Measurements from ENCODE around the gene CHADL. TPM values are rescaled to one million over a fixed set of nuclear protein-coding genes. Genes with fewer than 3 reads are reported as not detected.

CHADL gene
- total and polyA plus RNA-seq, 2 donors from 2014 or later = 2.7 to 4.8 TPM

GRCh38 chr22:41230401-41230785, 10.3 kb downstream of the CHADL start:
- DNase-seq = no peak
- Histone ChIP-seq H3K4me3 (ENCODE audit: low read length in 3 of 3) (no peak overlapping the region), H3K9ac (ENCODE audit: low read length in 3 of 3) (no peak overlapping the region), H3K9me3 (ENCODE audit: control insufficient read depth in 2 of 3, insufficient read depth in 1 of 3, low read length in 3 of 3) (no peaks in the 10 kb centered on the region), H3K4me1 (ENCODE audit: control insufficient read depth in 2 of 3, insufficient read depth in 2 of 3, low read depth in 1 of 3, low read length in 3 of 3) (no peaks in the 10 kb centered on the region), H3K27me3 (ENCODE audit: control insufficient read depth, insufficient read depth, low read length) (no peaks in the 10 kb centered on the region), H3K27ac (ENCODE audit: low read depth in 2 of 2, low read length in 2 of 2) (no peak overlapping the region), H3K36me3 (ENCODE audit: control insufficient read depth in 2 of 3, insufficient read depth in 3 of 3, low read length in 3 of 3) (peaks cover 0 to 11% (median 7%) of the 10 kb centered on the region in 3 donors)
- FAIRE-seq = no peak
- TF ChIP-seq, protein P1, sequence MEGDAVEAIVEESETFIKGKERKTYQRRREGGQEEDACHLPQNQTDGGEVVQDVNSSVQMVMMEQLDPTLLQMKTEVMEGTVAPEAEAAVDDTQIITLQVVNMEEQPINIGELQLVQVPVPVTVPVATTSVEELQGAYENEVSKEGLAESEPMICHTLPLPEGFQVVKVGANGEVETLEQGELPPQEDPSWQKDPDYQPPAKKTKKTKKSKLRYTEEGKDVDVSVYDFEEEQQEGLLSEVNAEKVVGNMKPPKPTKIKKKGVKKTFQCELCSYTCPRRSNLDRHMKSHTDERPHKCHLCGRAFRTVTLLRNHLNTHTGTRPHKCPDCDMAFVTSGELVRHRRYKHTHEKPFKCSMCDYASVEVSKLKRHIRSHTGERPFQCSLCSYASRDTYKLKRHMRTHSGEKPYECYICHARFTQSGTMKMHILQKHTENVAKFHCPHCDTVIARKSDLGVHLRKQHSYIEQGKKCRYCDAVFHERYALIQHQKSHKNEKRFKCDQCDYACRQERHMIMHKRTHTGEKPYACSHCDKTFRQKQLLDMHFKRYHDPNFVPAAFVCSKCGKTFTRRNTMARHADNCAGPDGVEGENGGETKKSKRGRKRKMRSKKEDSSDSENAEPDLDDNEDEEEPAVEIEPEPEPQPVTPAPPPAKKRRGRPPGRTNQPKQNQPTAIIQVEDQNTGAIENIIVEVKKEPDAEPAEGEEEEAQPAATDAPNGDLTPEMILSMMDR (IDR thresholded peaks at IDR 0.05; ENCODE audit: borderline replicate concordance, extremely low read depth, insufficient read depth) = no peak
- intact Hi-C loops (cut with DNase I) = no loop called here

DNA sequence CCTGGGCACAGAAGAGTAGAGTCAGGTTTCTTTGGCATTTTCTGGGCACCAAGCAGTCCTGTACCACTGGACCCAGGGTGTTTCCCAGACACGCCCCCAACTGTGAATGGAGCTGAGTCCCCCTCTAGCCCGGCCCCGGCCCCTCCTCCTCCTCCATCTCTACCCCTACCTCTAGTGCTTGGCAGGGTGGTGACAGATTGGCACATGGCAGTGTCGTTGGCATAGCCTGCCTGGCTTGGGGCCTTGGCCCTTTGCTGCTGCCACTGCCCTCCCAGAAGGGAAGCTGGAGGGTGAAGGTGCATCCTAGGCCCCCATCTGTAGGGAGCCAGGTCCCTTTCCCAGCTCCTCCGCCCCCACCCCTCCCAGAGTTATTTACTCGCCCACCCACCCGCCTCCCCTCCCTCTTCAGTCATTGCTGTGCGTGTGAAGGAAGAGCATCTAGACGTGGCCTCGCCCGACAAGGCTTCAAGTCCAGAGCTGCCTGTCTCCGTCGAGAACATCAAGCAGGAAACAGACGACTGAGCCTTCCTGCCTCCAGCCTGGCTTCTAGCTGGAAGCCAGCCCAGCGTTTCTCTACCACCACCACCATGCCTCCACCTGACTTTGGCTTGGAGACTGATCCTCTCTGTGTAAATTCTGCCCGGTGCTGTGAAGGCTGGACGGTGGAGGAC, 10.9 kb downstream of the CHADL start:
- Histone ChIP-seq H3K27ac (ENCODE audit: low read depth in 2 of 2, low read length in 2 of 2) (no peak overlapping the region), H3K9me3 (ENCODE audit: control insufficient read depth in 2 of 3, insufficient read depth in 1 of 3, low read length in 3 of 3) (no peaks in the 10 kb centered on the region), H3K4me1 (ENCODE audit: control insufficient read depth in 2 of 3, insufficient read depth in 2 of 3, low read depth in 1 of 3, low read length in 3 of 3) (no peaks in the 10 kb centered on the region), H3K36me3 (ENCODE audit: control insufficient read depth in 2 of 3, insufficient read depth in 3 of 3, low read length in 3 of 3) (peaks cover 0 to 15% (median 7%) of the 10 kb centered on the region in 3 donors), H3K4me3 (ENCODE audit: low read length in 3 of 3) (no peak overlapping the region), H3K27me3 (ENCODE audit: control insufficient read depth, insufficient read depth, low read length) (no peaks in the 10 kb centered on the region), H3K9ac (ENCODE audit: low read length in 3 of 3) (no peak overlapping the region)
- DNase-seq = no peak
- TF ChIP-seq, protein P1 (IDR thresholded peaks at IDR 0.05; ENCODE audit: borderline replicate concordance, extremely low read depth, insufficient read depth) = no peak
- no peak for FAIRE-seq
- intact Hi-C loops (cut with DNase I) = no loop called here

- FAIRE-seq = no peak
- no peaks in the 10 kb centered on the region for H3K4me1 ChIP-seq (ENCODE audit: control insufficient read depth in 2 of 3, insufficient read depth in 2 of 3, low read depth in 1 of 3, low read length in 3 of 3)
- no peak for DNase-seq
- no peaks in the 10 kb centered on the region for H3K27me3 ChIP-seq (ENCODE audit: control insufficient read depth, insufficient read depth, low read length)
- H3K36me3 ChIP-seq (ENCODE audit: control insufficient read depth in 2 of 3, insufficient read depth in 3 of 3, low read length in 3 of 3) = peaks cover 0 to 18% (median 8%) of the 10 kb centered on the region in 3 donors
- intact Hi-C loops (cut with DNase I) = no loop called here
- H3K27ac ChIP-seq (ENCODE audit: low read depth in 2 of 2, low read length in 2 of 2) = no peak overlapping the region
- TF ChIP-seq, protein P1 (IDR thresholded peaks at IDR 0.05; ENCODE audit: borderline replicate concordance, extremely low read depth, insufficient read depth) = no peak
- H3K9me3 ChIP-seq (ENCODE audit: control insufficient read depth in 2 of 3, insufficient read depth in 1 of 3, low read length in 3 of 3) = no peaks in the 10 kb centered on the region
- no peak overlapping the region for H3K4me3 ChIP-seq (ENCODE audit: low read length in 3 of 3)
- no peak overlapping the region for H3K9ac ChIP-seq (ENCODE audit: low read length in 3 of 3)
Measured at GRCh38 chr22:41229215-41229614, 11.5 kb downstream of the CHADL start.

All from kidney (tissue), 14 donors.